ENCODE measurements around the gene LDB2.

Gene LDB2

DNA sequence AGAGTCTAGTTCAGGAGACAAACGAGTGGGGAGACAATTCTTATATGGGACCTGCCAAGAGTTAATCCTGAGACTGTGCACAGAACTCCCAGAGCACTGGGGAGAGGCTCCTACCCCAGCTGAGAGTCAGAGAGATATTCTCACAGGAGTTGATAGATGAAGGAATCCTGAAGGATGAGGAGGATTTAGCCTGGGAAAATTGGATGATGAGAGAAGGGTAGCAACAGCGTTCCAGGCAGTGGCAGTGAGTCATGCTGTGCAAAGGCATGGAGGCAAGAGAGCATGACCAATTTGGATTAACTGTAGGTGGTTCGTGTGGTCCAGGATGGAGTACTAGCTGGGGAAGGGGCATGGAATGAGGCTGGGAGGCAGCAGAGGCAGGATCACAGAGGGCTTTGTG is 318.6 kb downstream of the LDB2 start:
- TF ChIP-seq, protein P1, sequence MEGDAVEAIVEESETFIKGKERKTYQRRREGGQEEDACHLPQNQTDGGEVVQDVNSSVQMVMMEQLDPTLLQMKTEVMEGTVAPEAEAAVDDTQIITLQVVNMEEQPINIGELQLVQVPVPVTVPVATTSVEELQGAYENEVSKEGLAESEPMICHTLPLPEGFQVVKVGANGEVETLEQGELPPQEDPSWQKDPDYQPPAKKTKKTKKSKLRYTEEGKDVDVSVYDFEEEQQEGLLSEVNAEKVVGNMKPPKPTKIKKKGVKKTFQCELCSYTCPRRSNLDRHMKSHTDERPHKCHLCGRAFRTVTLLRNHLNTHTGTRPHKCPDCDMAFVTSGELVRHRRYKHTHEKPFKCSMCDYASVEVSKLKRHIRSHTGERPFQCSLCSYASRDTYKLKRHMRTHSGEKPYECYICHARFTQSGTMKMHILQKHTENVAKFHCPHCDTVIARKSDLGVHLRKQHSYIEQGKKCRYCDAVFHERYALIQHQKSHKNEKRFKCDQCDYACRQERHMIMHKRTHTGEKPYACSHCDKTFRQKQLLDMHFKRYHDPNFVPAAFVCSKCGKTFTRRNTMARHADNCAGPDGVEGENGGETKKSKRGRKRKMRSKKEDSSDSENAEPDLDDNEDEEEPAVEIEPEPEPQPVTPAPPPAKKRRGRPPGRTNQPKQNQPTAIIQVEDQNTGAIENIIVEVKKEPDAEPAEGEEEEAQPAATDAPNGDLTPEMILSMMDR (IDR thresholded peaks at IDR 0.05) = no peak
- TF ChIP-seq ZFX (IDR thresholded peaks at IDR 0.05; ENCODE audit: borderline replicate concordance) = no peak
- H3K27ac ChIP-seq = no peak overlapping the region

DNA sequence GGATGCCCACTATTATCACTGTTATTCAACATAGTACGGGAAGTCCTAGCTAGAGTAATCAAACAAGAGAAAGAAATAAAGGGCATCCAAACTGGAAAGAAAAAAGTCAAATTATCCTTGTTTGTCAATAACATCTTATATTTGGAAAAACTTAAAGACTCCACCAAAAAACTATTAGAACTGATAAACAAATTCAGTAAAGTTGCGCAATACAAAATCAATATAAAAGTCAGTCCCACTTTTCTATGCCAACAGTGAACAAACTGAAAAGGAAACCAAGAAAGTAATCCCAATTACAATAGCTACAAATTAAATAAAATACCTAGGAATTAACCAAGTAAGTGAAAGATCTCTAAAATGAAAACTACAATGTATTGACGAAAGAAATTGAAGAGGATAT is 321.3 kb downstream of the LDB2 start:
- no peak for TF ChIP-seq ZFX (IDR thresholded peaks at IDR 0.05; ENCODE audit: borderline replicate concordance)
- TF ChIP-seq, protein P1 (IDR thresholded peaks at IDR 0.05) = no peak
- H3K27ac ChIP-seq = no peak overlapping the region

- no peak overlapping the region for H3K27ac ChIP-seq
- no peak for TF ChIP-seq ZFX (IDR thresholded peaks at IDR 0.05; ENCODE audit: borderline replicate concordance)
- TF ChIP-seq, protein P1 (IDR thresholded peaks at IDR 0.05) = no peak
Observed at GRCh38 chr4:16574981-16575380, 323.5 kb downstream of the LDB2 start.

GRCh38 chr4:16573739-16574138 is 324.7 kb downstream of the LDB2 start:
- no peak for TF ChIP-seq ZFX (IDR thresholded peaks at IDR 0.05; ENCODE audit: borderline replicate concordance)
- TF ChIP-seq, protein P1 (IDR thresholded peaks at IDR 0.05) = no peak
- no peak overlapping the region for H3K27ac ChIP-seq

- no peak overlapping the region for H3K27ac ChIP-seq
- no peak for TF ChIP-seq ZFX (IDR thresholded peaks at IDR 0.05; ENCODE audit: borderline replicate concordance)
- TF ChIP-seq, protein P1 (IDR thresholded peaks at IDR 0.05) = no peak
Observed at GRCh38 chr4:16573206-16573605, 325.2 kb downstream of the LDB2 start.

DNA sequence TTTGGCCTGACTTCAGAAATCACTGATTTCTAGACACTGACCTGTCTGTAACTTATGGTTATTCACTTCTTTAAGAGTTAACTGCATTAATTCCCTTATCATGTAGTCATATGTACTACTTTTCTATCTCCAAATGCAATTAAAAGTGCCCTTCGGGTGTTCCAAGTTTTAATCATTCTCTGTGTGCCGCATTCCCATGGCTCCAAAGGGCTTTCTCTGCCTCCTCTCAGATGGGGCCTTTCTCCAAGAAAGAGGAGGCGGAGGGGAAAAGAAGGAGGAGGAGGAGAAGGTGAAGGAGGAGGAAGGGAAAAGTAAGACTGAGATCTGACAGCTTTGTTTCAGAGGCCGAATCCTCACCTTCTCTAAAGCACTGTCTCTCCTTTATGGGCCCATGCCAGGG is 325.8 kb downstream of the LDB2 start:
- TF ChIP-seq, protein P1 (IDR thresholded peaks at IDR 0.05) = no peak
- TF ChIP-seq ZFX (IDR thresholded peaks at IDR 0.05; ENCODE audit: borderline replicate concordance) = no peak
- no peak overlapping the region for H3K27ac ChIP-seq

DNA sequence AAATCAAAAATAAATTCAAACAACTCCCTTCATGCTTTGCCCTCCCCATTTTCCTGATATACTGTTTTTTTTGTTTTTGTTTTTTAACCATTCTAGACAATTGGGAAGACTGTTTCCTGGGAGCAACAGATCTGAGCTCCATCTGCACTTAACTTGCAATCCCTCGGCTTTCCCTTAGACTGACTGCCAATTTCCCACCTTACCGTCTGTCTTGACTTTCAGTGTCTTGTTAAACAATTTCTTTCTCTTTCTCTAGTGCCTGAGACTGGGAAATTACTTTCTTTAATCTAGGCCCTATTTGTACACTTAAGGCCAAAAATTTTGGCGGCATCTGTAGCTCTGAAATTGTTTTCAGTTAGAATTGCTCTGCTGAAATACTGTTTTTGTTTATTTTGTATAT is 326.3 kb downstream of the LDB2 start:
- no peak overlapping the region for H3K27ac ChIP-seq
- TF ChIP-seq ZFX (IDR thresholded peaks at IDR 0.05; ENCODE audit: borderline replicate concordance) = no peak
- TF ChIP-seq, protein P1 (IDR thresholded peaks at IDR 0.05) = no peak
